NCI-H187 treated with DMSO at 0.1 percent for 48 hours (cell line): Measurements from ENCODE around the gene JAK1.
"Not testable (repeated sequence)": the region's sequence is repeated elsewhere in the genome, so short reads cannot be mapped to it uniquely, and the experiment has no call there.

Source experiments
- DNase-seq: peaks from one replicate; lab custom pipeline; 2025; lab: John Stamatoyannopoulos, UW

JAK1 gene

DNA sequence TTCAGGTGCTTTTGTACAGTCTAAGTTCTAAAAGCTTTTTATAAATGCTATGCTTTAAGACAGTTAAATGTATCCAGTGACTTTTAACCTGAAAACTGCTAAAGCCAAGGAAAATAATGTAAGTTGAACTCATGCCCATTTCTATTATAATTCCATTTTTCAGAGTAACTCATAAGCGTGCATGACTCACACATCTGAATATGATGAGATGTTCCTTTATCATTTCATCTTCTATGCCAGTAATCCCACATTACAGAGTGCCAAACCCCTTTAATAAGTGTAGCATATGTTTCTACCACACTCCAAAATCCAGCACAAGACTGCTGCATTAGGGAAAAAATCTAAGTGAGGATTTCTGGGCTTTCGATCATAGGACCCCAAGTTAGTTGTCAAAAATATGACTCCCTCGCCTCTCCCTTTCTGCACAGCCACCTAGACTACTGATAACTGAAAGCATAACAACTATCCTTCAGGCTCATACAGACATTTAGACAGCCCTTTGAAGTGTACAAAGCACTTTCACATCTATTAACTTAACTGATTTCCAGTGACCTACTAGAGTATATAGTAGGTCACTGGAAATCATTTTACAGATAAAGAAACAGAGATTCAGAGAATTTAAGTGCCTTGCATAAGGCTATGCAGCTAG is 45.3 kb downstream of the JAK1 start:
- no peak for DNase-seq

GRCh38 chr1:64919120-64919519 is 47.2 kb downstream of the JAK1 start:
- not testable (repeated sequence) for DNase-seq

DNA sequence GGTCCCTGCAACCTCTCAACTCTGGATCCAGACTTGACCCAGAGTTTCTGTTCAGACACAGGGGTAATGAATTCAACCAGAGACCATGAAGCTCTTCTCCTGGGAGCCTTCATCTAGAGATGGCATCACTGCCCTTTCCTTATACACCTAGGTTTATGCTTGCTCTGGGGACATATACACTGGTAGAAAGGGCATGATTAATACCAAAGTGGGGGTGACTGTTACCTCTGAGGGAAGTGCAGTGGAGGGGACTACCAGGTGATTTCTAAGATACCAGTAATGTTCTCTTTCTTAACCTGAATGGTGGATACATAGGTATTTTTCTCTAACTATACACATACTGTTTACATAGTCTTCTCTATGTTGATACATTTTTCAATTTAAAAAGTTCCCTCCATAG is 48.4 kb downstream of the JAK1 start:
- no peak for DNase-seq

- DNase-seq, result no peak
Measured at GRCh38 chr1:64917328-64917861, 49.0 kb downstream of the JAK1 start.

- DNase-seq, result no peak
Measured at GRCh38 chr1:64915381-64916274, 50.7 kb downstream of the JAK1 start.

DNA sequence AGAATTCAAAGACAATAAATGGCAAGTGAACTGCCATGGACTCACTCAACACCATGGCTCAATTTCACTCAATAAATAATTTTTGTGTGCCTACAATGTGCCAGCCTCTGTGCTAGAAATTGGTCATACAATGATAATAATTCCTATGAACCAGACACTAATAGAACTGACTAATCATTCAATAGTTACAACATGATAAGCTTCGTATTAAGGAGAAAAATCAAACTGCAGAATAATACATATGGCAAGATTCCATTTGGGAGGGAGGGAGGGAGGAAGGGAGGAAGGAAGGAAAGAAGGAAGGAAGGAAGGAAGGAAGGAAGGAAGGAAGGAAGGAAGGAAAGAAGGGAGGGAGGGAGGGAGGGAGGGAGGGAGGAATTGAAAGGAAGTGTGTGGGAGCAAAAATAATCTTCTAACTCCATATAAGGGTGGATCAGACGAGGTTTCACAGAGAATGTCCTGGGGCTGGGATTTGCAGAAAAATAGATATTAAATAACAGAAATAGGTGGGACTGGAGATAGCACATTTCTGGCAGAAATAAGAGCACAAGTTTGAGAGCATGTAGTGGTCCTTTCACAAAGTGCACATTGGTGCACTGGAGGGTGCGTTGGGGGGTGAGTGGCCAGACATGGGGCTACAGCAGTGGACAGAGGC is 52.9 kb downstream of the JAK1 start:
- no peak for DNase-seq

DNA sequence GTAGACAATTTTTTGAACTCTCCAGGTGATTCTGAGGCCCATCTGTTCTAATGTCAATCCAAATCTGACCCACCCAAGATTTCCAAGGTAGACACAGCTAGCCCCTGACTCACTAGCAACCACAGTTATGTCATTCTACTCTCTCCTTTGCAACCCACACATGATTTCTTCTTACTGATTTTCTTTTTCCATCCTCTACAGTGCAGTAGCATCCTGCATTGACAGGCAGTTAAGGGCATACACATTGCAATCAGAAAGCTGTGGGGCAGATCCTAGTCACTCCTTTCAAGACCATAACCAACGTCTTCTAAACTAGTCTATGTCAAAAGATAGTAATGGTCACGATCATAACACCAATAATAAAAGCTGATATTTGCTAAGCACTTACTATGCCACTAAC is 54.2 kb downstream of the JAK1 start:
- no peak for DNase-seq

DNA sequence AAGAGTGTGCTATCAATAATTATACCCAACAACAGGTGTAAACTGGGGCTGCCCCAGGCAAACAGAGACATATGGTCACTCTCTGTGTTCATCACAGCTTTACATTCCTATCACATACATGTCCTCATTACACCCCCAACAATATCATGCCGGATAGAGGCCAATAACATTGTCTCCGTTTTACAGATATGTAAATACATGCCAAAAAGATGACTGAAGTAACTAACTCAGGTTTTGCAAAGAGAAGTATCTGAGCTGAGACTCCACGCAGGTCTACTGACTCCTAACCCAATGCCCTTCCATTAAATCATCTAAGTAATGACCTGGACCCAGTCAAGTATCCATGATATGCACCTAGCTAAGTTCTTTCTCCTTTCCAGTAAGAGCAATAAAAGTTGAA is 55.0 kb downstream of the JAK1 start:
- DNase-seq, result no peak

DNA sequence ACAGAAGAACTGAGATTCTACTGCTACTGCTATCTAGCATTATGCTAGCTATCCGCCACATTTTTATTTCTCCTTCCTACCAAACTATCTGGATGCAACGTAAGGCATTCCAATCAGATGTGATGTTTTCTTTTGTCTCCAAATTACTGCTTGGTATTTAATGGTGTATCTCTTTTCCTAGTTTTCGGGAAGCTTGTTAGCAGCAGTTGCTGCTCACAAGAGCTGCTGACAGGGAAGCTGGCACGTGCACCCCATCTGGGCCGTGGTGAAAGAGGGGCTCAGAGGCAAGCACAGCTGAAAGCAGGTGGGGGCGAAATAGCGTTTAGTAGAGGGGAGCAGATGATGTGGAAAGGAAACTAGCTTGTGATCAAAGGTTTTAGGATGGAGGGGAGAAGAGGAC is 57.3 kb downstream of the JAK1 start:
- DNase-seq, result no peak

- no peak for DNase-seq
Measured at GRCh38 chr1:64908575-64908974, 57.8 kb downstream of the JAK1 start.

- no peak for DNase-seq
Measured at GRCh38 chr1:64906447-64906846, 59.9 kb downstream of the JAK1 start.

- DNase-seq, result no peak
Measured at GRCh38 chr1:64903593-64903992, 62.8 kb downstream of the JAK1 start.

DNA sequence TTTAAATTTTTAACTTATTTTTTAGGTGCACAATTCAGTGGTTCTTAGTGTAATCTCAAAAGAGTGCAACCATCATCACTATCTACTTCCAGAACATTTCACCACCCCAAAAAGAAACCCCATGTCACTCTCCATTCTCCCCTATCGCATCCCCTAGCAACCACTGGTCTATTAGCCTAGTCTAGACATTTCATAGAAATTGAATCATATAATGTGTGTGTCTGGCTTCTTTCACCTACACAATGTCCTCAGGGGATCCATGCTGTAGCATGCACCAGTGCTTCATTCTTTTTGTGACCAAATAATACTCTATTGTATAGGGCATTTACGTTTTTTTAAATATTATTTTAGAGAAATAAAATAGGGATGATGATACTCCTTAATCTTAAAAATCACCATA is 64.7 kb downstream of the JAK1 start:
- no peak for DNase-seq

- no peak for DNase-seq
Measured at GRCh38 chr1:64900916-64901315, 65.4 kb downstream of the JAK1 start.

DNA sequence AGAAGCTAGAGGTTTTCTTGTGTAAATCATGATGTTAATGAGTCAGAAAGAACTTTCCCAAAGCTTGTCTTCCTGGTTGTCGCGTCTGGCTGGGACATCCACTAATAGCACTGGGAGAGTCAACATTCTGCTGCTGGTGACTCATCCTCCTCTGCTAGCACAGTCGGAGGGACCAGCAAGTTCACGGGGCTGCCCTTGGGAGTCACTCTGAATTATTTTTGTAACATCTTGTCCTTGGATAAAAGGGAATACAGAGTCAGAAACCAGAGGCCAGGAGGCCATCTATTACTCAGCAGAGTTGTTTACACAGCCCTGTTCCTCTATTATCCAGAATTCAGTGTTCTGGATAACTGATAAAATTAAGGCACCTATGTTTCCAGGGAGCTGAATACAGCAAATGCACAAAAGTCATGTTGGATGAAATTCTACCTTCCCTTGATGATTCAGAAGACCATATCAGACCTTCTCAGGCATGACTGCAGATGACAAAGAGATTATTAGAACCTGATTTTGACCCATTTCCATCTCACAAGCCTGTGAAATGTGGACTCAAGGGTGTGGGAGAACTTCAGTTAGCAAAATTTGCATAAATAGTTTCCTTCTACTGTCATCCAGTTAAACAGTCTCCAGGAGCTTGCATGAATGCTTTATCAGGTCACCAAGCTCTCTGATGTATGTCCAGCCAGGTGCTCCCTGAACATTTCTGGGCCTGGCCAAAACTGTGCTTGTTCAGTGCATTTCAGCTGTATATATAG is 68.1 kb downstream of the JAK1 start:
- DNase-seq, result no peak

DNA sequence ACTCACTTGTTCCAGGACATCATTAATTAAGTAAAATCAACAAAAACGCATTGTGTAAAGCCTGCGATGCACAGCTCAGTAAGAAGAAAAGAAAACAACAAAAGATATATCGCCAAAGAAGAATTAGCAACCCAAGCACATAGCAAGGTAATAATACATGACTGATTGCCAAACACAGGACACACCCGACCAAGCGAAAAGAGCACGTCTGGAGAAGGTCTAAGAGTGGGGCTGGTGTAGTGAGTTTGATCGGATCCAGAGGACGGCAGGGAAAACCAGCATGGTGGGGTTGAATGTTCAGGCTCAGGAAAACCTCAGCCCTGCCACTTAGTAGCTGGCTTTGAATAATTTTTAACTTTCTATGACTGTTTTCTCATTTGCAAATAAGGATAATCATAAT is 69.8 kb downstream of the JAK1 start:
- no peak for DNase-seq

DNA sequence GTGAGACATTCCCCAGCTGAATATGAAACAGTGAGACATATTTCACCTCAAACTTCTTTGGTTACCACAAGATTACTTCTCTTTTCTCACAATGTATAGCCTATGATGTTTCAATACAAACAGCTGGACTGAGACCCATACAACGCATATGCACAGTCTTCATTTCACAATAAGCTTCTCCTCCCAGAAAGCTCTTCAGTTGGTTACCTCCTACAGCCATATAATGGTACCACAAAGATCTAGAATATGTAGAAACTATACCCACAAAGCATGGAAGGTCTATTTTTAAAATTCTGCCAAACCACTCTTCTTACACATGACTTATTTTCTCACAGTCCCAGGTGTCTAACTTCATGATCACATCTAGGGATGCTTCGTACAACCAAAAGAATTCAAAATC is 70.8 kb downstream of the JAK1 start:
- no peak for DNase-seq

- DNase-seq, result no peak
Measured at GRCh38 chr1:64894438-64895196, 71.7 kb downstream of the JAK1 start.

DNA sequence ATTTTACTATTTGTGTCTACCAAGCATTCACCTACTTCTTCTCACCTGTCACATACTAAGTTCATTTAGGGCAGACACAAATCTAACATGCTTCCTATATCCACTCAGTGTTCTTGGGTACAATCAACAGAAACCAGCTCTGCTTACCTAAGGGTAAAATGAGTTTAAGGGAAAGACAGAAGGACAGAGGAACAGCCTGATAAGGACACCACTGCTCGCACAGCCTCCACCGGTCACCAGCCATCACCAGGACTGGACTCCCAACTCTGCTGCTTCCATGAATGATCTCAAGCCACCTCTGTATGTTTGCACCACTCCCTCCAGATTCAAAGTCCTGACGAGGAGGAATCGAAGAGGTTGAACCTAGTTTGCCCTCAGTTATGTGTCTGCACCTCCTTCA is 72.4 kb downstream of the JAK1 start:
- no peak for DNase-seq

DNA sequence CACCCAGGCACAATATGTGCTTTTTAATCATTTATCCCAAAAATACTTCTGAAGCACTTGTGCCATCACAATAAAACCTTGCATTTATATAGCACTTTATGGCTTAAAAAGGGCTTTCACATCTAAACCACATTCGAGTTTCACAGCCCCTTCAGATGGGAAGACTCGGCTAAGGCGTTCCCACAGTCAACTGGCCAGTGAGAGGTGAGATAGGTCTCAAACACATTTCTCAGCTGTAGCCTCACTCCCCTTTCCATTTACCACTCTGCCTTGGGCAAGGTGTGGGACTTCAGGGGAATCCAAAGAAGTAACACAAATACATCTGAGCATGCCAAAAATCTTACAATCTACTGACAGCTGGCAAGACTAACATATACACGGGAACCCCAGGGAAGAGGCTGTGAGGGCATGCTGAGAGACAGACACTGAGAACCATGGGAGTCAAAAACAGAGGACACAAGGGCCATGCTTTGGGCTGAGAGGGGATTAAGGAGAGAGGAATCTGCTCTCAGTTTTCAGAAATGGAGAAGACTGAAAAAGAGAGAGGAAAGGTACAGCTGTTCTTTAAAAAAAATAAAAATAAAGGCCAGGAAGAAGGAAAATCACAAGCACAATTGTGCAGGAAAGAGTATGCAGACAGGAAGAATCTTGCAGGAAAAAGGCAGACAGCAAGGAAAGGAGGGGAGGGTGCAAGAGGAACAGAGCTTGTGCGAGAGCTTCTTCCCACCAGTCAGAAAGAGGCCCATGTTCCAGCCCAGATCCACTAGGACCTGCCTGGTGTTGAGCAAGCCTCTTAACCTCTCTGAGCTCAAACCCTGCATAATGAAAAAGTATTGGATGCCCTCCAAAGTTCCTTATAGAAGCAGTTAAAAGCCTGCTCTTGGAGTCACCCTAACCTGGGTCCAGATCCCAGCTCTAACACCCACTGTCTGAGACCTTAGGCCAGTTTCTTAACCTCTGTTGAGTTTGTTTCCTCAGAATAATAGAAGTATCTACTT is 73.5 kb downstream of the JAK1 start:
- no peak for DNase-seq
